Neural cell (in vitro differentiated cells): ENCODE measurements around the gene CAMKMT.

Source experiments
- CTCF ChIP-seq: fragments of 450-650 bp; IDR thresholded peaks from 2 replicates; pipeline ENCODE4 v1.5.1; 2014; ENCODE audit warnings: antibody characterized with exemption, mild to moderate bottlenecking, moderate library complexity; ENCODE audit not compliant: poor library complexity, severe bottlenecking
- EZH2 ChIP-seq: fragments of 200-600, 300-800 bp; shearing (Covaris generic), sonication (generic); IDR thresholded peaks from 2 replicates; pipeline ENCODE4 v1.6.1; 2014; ENCODE audit warnings: antibody characterized with exemption, low read length, borderline replicate concordance, mild to moderate bottlenecking; ENCODE audit not compliant: insufficient read depth, poor library complexity, severe bottlenecking
- TAF1 ChIP-seq: IDR thresholded peaks from 2 replicates; pipeline ENCODE4 v1.6.1; 2012; ENCODE audit warnings: low read depth

GRCh38 chr2:44656460-44656859 is 294.7 kb downstream of the CAMKMT start:
- no peak for TF ChIP-seq CTCF
- TF ChIP-seq TAF1 = no peak
- no peak for TF ChIP-seq EZH2
